GM03348 (cell line): ENCODE measurements around the gene TAOK3.
A peak's percentile ranks its signal among the peaks of the same experiment; 100 is the strongest.
"Not testable (repeated sequence)": the region's sequence is repeated elsewhere in the genome, so short reads cannot be mapped to it uniquely, and the experiment has no call there.

Experiments
- DNase-seq: peaks from one replicate; pipeline ENCODE4 v3.0.0; 2012; ENCODE audit warnings: low spot score

Gene TAOK3

GRCh38 chr12:118299791-118300460, 72.8 kb downstream of the TAOK3 start:
- DNase-seq: no peak

- no peak for DNase-seq
Measured at GRCh38 chr12:118297284-118297683, 75.4 kb downstream of the TAOK3 start.

DNA sequence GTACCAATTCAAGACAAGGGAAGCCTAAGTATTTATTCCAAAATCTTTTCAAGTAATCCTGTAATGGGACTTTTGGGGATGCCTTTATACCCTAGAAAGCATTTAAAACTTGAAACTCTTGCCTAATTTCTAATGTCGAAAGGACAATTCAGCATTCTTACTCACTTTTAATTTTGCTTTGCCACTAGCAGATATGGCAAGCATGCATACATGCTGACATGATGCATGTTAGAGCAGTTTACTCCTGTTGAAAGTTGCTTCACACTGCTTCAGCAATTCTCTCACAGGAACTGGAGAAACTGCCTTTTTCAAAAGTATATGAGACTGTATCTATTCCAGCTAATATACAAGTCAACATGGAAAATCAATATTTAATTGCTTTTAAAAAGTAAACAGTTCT, 79.9 kb downstream of the TAOK3 start:
- no peak for DNase-seq

GRCh38 chr12:118290130-118290529, 82.6 kb downstream of the TAOK3 start:
- no peak for DNase-seq

GRCh38 chr12:118288174-118288573, 84.5 kb downstream of the TAOK3 start:
- DNase-seq: no peak

DNA sequence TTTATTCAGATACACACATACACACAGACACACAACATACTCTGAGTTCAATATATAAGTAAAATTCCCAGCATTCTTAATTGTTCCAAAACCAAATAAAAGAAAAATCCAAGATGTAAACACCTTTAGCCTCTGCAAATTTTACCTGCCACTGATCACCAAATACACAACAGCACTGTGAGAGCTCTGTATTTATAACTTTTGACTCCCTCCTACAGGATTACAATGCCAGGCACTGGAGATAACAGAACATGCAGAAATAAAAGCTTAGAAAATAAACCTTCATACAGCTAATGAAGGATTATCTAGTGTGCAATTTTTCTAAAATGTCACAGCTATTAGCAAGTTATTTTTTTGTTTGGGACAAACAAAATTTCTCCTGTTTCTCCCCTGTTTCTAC, 85.0 kb downstream of the TAOK3 start:
- no peak for DNase-seq

DNA sequence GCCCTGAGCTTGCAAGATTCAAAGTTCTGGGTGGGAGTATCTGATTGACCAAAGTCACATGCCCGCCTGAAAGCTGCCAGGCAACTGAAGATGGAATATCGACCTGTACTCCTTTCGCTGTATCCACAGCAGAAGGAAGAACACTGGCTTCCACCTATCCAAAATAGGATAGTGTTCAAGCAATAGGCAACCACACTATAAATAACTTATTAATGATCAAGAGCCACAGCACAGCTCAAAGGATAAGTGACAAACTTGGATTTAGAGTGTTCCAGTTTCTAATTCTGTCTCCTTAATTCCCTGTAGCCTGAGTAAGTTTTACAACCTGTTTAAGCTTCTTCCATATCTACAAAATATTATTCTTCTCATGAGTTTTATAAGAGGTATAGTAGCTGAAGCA, 89.9 kb downstream of the TAOK3 start:
- no peak for DNase-seq

- not testable (repeated sequence) for DNase-seq
Measured at GRCh38 chr12:118278288-118278687, 94.4 kb downstream of the TAOK3 start.

GRCh38 chr12:118274066-118274465, 98.6 kb downstream of the TAOK3 start:
- DNase-seq: no peak

DNA sequence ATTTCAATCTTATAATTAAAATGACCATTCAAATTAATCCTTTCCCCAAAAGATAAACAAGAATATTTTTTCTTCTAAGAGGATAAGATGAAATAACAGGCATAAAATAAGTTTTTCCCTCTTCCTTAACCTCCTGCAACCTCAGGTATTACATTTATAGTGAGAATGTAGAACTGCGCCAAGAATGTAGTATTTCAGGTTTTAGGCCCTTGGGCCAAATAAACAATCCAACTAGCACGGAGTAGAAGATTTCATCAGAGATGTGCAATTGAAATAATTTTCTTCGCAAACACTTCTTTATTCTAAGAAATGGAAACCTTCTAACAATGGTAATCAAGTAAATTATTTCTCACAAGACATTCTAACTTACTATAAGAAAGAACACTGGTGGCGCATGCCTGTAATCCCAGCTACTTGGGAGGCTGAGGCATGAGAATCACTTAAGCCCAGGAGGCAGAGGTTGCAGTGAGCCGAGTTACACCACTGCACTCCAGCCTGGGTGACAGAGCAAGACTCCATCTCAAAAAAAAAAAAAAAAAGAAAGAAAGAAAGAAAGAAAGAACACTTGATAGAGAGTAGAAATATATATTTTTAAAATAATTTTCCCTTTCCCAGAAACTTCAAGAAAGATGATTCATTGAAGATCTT, 100.8 kb downstream of the TAOK3 start:
- no peak for DNase-seq

- no peak for DNase-seq
Measured at GRCh38 chr12:118271183-118271582, 101.5 kb downstream of the TAOK3 start.

- DNase-seq: no peak
Measured at GRCh38 chr12:118269806-118270205, 102.9 kb downstream of the TAOK3 start.

- DNase-seq: no peak
Measured at GRCh38 chr12:118259079-118259478, 113.6 kb downstream of the TAOK3 start.

DNA sequence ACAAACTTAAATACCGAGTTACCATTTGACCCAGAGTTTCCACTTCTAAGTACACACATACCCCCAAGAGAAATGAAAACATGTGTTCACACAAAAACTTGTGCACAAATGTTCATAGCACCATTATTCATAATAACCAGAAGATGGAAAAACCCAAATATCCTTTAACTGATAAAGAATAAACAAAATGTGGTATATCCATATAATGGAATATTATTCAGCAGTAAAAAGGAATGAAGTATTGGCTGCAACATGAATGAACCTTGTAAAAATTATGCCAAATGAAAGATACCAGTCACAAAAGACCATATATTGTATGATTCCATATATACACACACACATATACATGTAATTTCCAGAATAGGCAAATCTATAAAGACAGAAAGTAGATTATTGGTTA, 116.4 kb downstream of the TAOK3 start:
- DNase-seq: no peak

GRCh38 chr12:118249547-118249946, 123.2 kb downstream of the TAOK3 start:
- DNase-seq: no peak

- not testable (repeated sequence) for DNase-seq
Measured at GRCh38 chr12:118245886-118246285, 126.8 kb downstream of the TAOK3 start.

GRCh38 chr12:118238888-118239287, 133.8 kb downstream of the TAOK3 start:
- DNase-seq: no peak

DNA sequence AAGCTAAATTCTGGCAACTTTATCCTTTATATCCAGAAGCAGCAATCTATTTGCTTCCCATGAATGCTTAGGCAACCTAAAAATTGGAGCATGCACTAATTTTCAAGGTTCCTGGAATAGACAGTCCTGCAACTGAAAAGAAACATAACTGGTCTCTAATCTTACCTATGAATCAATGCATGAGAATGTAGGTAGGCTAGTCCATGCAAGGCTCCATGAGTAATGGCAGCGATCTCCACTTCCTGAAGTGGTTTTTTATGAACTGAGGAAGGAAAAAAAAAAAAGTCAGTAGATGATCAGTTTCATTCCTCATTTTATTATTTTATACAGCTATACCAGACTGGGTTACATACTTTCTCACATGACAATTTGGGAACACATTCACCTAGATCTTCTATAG, 134.8 kb downstream of the TAOK3 start:
- DNase-seq: peak; percentile 14

GRCh38 chr12:118237052-118237665, 135.5 kb downstream of the TAOK3 start:
- DNase-seq: no peak

GRCh38 chr12:118220702-118221101, 152.0 kb downstream of the TAOK3 start:
- DNase-seq: no peak

DNA sequence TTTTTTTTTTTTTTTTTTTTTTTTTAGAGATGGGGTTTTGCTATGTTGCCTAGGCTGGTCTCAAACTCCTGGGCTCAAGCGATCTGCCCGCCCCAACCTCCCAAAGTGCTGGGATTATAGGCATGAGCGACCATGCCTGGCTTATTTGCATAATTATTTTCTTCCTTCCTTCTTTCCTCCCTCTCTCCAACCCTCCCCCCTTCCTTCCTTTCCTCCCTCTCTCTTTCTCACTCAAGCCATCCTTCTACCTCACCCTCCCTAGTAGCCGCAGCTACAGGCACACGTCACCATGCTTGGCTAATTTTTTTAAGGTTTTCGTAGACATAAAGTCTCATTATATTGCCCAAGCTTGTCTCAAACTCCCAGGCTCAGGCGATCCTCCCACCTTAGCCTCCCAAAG, 152.9 kb downstream of the TAOK3 start:
- no peak for DNase-seq

- DNase-seq: no peak
Measured at GRCh38 chr12:118219106-118219505, 153.6 kb downstream of the TAOK3 start.

- no peak for DNase-seq
Measured at GRCh38 chr12:118213452-118213851, 159.3 kb downstream of the TAOK3 start.

- no peak for DNase-seq
Measured at GRCh38 chr12:118212606-118213005, 160.1 kb downstream of the TAOK3 start.
